GM19452 (cell line): Measurements from ENCODE around the gene BCL2L2.

Experiments
- ATAC-seq: cut with Tn5 transposase; IDR thresholded peaks from one replicate; pipeline ENCODE4 v1.9.1; 2021; ENCODE audit not compliant: unreplicated experiment

BCL2L2 gene

DNA sequence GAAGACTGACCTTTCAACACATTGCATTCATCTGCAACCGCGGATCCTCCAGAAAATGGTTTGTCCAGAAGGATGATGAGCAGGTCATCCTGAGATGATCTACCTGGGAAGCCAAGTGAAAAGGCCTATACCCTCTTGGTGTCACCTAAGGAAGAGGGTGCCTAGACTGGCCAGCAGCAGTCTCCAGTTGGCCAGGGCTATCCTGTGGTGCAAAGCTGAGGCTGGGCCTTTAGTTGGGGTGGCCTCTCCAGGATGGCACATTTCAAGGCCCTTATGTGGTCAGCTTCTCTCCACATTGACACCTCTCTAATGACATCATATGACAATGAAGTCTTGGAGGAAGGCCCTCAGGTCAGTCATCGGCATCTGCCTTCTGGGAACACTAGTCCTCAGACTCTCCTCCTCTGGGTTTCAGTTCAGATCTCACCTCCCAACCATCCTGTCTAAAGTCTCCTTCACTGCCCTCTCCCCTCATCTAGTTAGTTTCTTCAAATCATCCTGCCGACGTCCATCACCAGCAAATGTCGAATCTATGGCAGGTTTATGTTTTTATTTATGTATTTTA, 49.3 kb downstream of the BCL2L2 start:
- no peak for ATAC-seq

DNA sequence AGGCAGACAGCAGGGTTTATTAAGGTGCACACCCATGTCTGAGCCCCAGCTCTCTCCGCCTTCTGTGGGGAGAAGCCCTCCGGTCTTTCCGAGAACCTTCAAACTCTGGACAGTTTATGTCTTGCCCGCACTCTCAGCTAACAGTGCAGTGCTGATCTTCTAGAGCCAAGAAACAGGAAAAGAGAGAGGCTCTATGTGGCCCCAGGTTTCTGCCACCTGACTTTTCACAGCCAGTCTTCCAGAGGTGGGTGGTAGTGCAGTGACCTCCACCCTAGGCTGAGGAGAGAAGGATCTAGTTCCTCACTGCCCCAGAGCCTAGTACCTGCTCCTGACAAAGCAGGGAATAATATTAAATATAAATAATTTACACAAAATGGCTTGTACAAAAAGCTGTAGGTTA, 50.0 kb downstream of the BCL2L2 start:
- ATAC-seq = no peak

DNA sequence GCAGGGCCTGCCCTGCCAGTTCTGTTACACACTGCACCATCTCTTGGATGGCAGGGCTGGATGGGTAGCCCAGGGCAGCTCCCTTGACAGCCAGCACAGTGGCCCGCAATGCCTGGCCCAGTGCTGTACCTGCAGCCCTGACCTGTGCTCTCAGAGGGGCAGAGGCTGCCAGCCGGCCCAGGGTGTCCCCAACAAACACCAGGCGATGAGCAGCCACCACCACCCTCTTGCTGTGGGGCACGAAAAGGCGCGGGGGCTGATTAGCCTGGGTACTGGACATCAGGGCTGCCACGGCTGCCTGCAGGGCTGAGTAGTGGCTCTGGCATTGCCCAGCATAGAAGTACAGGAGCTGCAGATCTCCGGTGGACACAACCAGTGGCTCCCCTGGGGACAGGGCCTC, 50.6 kb downstream of the BCL2L2 start:
- ATAC-seq = no peak

- no peak for ATAC-seq
These were observed 51.4 kb downstream of the BCL2L2 start for GRCh38 chr14:23358042-23358441.

- no peak for ATAC-seq
These were observed 52.0 kb downstream of the BCL2L2 start for GRCh38 chr14:23358553-23359166.

- ATAC-seq = no peak
These were observed 52.6 kb downstream of the BCL2L2 start for GRCh38 chr14:23359167-23359626.

- no peak for ATAC-seq
These were observed 53.3 kb downstream of the BCL2L2 start for GRCh38 chr14:23359722-23360447.

DNA sequence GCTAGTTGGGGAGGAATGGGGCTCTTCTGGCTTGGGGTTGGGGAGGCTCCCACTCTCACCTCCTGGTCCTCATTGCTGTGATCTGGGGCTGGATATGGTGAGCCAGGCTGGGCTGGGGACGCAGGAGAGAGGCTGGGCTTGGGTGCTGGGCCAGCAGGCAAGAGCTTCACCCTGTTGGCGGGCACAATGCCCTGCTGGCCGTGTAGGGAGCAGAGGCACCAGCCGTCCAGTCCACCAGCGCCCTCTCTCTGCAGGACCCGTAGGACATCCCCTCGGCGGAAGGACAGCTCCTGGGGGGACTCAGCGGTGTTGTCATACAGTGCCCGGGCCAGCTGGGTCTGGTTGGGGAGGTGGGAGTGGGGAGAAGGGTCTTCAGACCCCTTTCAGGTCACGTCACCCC, 53.9 kb downstream of the BCL2L2 start:
- no peak for ATAC-seq

DNA sequence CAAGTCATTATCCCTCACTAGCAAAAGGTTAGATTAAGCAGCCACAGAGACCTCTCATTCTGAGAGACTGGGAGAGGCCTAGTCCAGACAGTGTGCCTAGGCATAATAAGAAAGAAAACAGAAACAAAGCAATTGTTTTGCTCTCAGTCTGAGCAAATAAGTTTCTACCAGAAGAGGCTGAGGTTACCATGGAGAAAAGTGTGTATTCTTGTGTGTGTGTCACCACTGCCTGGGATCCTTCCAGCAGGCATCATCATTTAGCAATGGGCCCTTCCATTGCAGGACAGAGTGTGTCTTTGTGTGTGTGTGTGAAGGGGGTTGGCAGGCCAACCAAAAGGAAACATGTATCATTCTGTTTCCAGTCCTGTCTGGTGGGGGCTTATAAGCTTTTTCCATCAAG, 54.7 kb downstream of the BCL2L2 start:
- ATAC-seq = no peak
